ENCODE results near the gene AACS. TPM values are rescaled to one million over a fixed set of nuclear protein-coding genes. Genes with fewer than 3 reads are reported as not detected.

AACS gene
- total RNA-seq, 1 experiment from 2014 or later = 17.8 TPM

DNA sequence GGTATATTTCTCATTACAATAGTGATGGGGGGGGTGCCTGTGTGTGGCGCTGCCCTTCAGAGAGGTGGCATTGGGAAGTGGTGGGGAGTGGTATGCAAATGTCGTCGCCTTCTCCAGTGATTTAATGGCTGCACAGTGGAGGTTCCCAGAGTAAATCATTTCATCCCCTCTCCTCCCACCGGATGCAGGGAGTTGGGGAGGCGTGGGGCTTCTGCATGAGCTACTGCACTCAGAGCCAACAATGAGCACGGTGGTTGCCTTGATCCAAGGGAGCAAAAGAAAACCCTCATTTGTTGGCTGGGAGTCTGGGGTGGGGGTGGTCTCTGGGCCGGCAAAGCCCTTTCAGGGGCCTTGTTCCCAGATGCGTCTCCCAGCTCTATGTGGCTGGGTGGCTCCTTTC is 124.3 kb downstream of the AACS start:
- no peaks in the 10 kb centered on the region for H3K27me3 ChIP-seq (ENCODE audit: low read length)

DNA sequence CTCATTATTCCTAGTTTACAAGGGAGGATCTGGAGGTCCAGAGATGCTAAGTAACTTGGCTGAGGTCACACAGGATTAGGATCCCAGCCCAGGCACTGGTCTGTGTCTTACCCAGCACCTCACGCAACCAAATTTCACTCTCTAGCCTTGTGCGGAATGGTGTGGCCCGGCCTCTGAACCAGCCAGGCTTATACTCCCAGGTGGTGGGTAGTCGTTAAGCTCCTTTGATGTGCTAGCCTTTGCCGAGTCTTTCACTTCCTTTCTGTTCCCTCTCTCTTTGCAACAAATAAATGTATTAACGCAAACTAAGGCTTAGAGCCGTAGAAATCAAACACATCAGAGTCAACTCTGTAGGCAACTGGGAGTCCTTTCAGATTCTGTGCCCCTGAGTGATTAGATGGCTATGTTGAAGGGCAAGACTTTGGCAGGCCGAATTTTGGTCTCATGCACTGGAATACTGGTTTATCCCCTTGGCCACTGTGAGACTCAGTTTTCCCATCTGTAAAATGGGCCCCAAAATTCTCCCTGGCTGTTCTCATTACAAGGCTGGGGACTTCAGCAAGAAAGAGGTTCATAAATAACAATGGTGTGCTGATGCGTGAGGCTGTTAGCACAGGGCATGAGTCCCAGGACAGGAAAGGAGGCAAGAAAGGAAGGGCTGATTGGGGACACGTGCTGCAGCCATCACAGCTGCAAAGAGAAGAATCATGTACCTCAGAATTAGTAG is 126.3 kb downstream of the AACS start:
- Histone ChIP-seq H3K9me2 (replicated peaks; ENCODE audit: insufficient read depth, low read length) (no peaks in the 10 kb centered on the region), H3K4me3 (ENCODE audit: low read length) (no peak overlapping the region), H3K79me2 (ENCODE audit: low read length) (no peaks in the 10 kb centered on the region), H3K4me2 (ENCODE audit: low read depth, low read length, poor library complexity, severe bottlenecking) (no peak overlapping the region), H4K20me1 (ENCODE audit: insufficient read depth, low read depth, low read length) (0 out of 2 replicates have a peak, but pooled peaks cover 7% of the 10 kb centered on the region), H3K4me1 (ENCODE audit: low read length) (peaks cover 14% of the 10 kb centered on the region), H3K27me3 (ENCODE audit: low read length) (no peaks in the 10 kb centered on the region), H3K27ac (ENCODE audit: low read length) (no peak overlapping the region), H3K9me3 (ENCODE audit: low read length) (no peaks in the 10 kb centered on the region), H3K9ac (ENCODE audit: low read length) (no peak overlapping the region), H3K36me3 (ENCODE audit: insufficient read depth, low read length) (no peaks in the 10 kb centered on the region), H2AFZ (ENCODE audit: low read length) (no peak overlapping the region)
- DNase-seq = no peak

More for the DNA sequence above, 124.3 kb downstream of the AACS start:
- no peaks in the 10 kb centered on the region for H3K9me3 ChIP-seq (ENCODE audit: low read length)
- H3K36me3 ChIP-seq (ENCODE audit: insufficient read depth, low read length) = no peaks in the 10 kb centered on the region
- no peaks in the 10 kb centered on the region for H3K9me2 ChIP-seq (replicated peaks; ENCODE audit: insufficient read depth, low read length)
- no peak overlapping the region for H2AFZ ChIP-seq (ENCODE audit: low read length)
- H3K4me1 ChIP-seq (ENCODE audit: low read length) = peaks cover 14% of the 10 kb centered on the region
- DNase-seq = no peak
- peak overlapping the region; percentile 51 for H3K4me2 ChIP-seq (ENCODE audit: low read depth, low read length, poor library complexity, severe bottlenecking)
- no peak overlapping the region for H3K27ac ChIP-seq (ENCODE audit: low read length)
- H3K4me3 ChIP-seq (ENCODE audit: low read length) = no peak overlapping the region
- H3K79me2 ChIP-seq (ENCODE audit: low read length) = no peaks in the 10 kb centered on the region
- H4K20me1 ChIP-seq (ENCODE audit: insufficient read depth, low read depth, low read length) = 0 out of 2 replicates have a peak, but pooled peaks cover 7% of the 10 kb centered on the region
- no peak overlapping the region for H3K9ac ChIP-seq (ENCODE audit: low read length)

DNA sequence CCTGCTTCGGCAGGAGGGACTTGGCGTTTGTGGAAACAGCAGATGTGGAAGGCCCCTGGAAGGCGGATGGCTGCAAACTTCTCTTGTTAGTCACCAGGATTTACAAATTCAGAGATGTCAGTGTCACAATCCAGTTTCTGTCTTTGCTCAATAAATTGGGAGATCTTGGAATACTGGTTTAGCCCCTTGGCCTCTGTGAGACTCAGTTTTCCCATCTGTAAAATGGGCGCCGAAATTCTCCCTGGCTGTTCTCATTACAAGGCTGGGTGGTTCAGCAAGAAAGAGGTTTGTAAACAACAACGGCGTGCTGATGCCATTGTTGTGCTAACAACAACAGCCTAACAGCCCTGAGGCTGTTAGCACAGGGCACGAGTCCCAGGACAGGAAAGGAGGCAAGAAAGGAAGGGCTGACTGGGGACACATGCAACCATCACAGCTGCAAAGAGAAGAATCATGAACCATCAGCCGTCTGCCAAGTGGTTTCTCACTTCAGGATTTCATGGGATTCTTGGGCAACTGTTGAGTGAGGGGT is 127.5 kb downstream of the AACS start:
- Histone ChIP-seq H3K9me2 (replicated peaks; ENCODE audit: insufficient read depth, low read length) (no peaks in the 10 kb centered on the region), H3K27me3 (ENCODE audit: low read length) (no peaks in the 10 kb centered on the region), H3K4me2 (ENCODE audit: low read depth, low read length, poor library complexity, severe bottlenecking) (no peak overlapping the region), H3K79me2 (ENCODE audit: low read length) (no peaks in the 10 kb centered on the region), H3K9me3 (ENCODE audit: low read length) (no peaks in the 10 kb centered on the region), H3K4me3 (ENCODE audit: low read length) (no peak overlapping the region), H3K36me3 (ENCODE audit: insufficient read depth, low read length) (no peaks in the 10 kb centered on the region), H2AFZ (ENCODE audit: low read length) (no peak overlapping the region), H3K27ac (ENCODE audit: low read length) (no peak overlapping the region), H3K9ac (ENCODE audit: low read length) (no peak overlapping the region), H4K20me1 (ENCODE audit: insufficient read depth, low read depth, low read length) (0 out of 2 replicates have a peak, but pooled peaks cover 3% of the 10 kb centered on the region), H3K4me1 (ENCODE audit: low read length) (peaks cover 14% of the 10 kb centered on the region)
- no peak for DNase-seq

Small RNAs within 50 kb of the gene (small RNA-seq; reads per million reads assigned to genes)
- gene AC122688.1 = not detected

Other genes with a start within 250 kb of the AACS start
- gene SCARB1, start 201.6 kb upstream of the AACS start, total RNA-seq (2014; rRNA removed; shearing (Covaris generic); ENCODE audit: low replicate concordance) = 91.7 and 102 TPM in 2 replicates
- gene UBC, start 150.8 kb upstream of the AACS start, total RNA-seq (2014; rRNA removed; shearing (Covaris generic); ENCODE audit: low replicate concordance) = 603 and 914 TPM in 2 replicates
- gene DHX37, start 76.3 kb upstream of the AACS start, total RNA-seq (2014; rRNA removed; shearing (Covaris generic); ENCODE audit: low replicate concordance) = 10.8 and 23.7 TPM in 2 replicates
- 48.9 and 52.9 TPM in 2 replicates for gene BRI3BP, start 71.8 kb upstream of the AACS start, total RNA-seq (2014; rRNA removed; shearing (Covaris generic); ENCODE audit: low replicate concordance)
- gene TMEM132B, start 121.0 kb downstream of the AACS start, total RNA-seq (2014; rRNA removed; shearing (Covaris generic); ENCODE audit: low replicate concordance) = 0.48 and 0.65 TPM in 2 replicates